ENCODE measurements around the gene TMEM234.
A peak's percentile ranks its signal among the peaks of the same experiment; 100 is the strongest.

Gene TMEM234

DNA sequence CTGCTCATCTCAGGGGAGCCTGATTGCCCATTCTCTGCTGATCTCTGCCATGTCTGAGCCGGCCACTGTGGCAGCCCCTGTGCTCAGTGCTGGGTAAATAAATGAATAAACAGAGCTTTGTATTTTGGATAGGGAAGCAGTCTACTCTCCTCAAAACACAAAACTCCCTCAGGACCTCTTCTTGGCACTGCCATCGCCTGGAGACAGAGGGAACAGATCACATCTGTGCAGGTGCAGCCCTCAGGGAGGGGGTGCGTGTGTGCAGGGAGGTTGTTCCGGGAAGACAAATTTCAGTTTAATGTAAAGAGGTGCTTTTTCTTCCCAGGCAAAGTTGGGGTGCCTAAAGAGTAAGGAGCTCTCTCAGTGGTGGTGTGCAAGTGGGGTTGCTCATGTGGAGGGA lies 17.2 kb upstream of the TMEM234 start:
- DNase-seq, result no peak

DNA sequence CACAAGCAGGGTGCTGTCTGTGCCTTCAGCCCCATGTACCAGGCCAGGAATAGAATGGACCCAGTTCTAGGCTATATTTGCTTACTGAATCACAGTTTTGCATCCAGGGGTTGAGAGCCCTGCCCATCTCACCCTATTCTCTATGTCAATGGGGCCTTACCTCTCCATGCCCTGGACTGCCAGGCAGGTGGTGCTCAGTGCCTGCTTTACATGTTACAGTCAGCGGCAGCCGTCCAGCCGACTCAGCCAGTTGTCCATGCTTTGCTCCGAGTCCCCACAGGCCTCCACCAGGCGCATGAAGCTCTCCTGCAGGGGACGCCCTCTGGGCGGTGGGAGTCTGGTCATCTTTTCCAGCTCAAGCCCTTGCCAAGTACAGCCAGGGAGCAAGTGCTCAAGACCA lies 12.6 kb upstream of the TMEM234 start:
- no peak for DNase-seq

DNA sequence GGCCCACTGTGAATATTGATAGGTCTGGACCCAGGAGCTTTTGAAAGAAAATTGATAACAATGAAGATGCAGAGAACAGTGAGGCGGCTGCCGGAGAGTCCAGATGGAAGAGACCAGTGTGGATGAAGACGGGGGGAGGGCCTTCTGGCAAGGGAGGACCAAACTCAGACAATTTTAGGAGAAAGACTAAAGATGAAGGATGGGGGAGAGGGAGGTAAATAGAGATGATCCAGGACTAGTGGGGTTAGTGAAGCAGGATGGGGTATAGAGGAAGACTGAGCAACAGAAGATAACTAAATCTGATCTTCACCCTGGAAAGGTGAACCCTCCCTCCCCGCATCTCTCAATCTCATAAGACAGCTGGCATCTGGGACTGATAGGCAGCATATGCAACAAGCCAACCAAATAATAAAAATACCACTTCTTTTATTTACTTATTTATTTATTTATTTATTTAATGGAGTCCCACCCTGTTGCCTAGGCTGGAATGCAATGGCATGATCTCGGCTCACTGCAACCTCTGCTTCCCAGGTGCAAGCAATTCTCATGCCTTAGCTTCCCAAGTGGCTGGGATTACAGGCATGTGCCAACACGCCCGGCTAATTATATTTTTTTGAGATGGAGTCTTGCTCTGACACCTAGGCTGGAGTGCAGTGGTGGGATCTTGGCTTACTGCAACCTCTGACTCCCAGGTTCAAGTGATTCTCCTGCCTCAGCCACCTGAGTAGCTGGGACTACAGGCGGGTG lies 10.6 kb upstream of the TMEM234 start:
- DNase-seq, result no peak

DNA sequence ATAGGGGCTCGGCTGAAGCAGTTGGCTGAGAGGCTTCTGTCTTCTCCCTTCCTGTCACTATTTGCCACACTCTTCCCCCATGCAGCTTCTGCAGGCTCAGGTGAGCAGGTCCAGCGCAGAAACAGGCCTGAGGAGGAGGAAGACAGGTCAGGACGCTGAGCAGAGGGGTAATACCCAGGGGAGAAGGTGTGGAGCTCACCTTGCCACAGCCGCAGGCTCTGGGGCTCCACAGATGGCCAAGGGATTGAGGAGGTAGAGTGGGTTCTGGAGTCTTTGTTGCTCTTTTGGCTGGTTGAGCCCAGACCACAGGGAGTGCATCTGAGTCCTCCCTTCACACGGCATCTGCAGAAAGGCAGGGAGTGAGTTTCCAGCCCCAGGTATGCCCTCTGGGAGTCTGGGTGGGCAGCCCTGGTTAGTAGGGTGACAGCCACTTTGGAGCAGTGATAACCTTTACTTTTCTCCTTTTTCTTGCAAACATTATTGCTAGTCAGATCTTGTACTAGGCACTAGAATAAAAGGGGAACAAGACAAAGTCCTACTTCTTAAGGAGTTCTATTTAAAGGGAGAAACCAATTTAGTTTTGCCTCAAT lies 9.8 kb upstream of the TMEM234 start:
- no peak for DNase-seq

DNA sequence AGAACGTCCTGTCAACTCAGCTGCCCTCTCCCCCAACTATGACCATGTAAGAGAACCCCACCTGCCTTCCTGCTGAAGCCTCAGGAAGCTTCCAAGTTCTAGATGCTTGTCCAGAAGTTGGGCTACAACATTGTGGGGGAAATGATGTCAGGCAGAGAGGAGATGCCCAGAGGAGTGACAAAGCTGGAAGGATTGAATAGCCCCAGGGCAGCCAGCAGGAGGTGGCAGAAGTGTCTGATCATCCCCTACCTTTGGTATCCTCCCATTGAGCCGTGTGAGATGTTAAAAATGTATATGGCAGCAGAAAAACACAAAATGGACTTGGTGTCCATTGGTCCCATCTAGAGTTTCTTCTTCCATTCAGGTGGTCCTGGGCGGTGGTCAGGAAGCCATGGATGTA lies 6.6 kb upstream of the TMEM234 start:
- DNase-seq, result no peak

DNA sequence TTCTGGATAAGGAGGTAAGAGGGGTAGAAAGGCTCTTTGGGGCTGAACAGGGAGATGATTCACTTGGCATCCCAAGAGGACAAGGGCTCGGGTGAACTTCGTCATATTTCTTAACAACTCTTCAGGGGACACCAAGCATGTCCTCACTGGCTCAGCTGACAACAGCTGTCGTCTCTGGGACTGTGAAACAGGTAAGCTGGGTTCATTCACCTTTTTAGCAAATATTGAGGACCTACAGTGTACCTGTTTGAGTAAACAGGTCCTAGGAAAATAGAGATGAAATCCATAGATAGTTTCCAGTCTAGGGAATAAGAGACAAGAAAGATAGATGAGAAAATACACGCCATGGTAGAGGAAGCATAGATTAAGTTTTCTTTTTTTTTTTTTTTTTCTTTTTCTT lies 2.1 kb upstream of the TMEM234 start:
- no peak for DNase-seq

DNA sequence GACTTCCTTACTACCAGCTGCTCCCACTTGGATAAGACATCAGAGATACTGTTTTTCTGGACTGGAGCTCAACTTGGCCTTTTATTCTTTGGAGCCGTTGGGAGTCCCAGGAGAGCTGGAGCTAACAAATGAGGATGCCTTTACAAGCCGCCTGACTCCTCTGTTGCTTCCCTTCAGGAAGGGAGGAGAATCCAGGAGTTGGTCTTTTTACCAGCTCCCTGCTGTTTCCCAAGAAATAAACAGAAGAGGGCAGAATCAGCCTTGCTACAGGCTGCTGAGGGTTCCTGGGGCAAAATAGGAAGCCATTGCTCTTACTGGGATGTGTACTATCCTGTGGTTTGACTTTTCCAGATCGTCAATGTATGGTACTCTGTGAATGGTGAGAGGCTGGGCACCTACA lies 1.5 kb upstream of the TMEM234 start:
- DNase-seq, result no peak

DNA sequence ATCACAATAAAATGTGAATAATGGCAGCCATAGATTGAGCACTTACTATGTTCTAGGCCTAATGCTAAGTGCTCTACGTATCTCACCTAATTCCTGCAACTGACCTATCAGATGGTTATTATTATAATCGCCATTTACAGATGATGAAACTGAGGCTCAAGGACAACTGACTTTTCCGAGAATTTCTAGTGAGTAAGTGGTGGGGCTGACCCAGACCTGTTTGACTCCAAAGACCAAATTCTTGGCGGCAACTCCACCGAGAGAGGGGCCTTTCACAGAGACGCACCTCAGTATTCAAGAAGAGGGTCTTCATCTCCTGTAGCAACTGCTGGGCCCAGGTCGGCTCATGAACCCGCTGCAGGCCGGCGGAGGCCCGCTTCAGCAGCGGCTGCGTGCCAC lies 573 bp downstream of the TMEM234 start:
- DNase-seq, result no peak

DNA sequence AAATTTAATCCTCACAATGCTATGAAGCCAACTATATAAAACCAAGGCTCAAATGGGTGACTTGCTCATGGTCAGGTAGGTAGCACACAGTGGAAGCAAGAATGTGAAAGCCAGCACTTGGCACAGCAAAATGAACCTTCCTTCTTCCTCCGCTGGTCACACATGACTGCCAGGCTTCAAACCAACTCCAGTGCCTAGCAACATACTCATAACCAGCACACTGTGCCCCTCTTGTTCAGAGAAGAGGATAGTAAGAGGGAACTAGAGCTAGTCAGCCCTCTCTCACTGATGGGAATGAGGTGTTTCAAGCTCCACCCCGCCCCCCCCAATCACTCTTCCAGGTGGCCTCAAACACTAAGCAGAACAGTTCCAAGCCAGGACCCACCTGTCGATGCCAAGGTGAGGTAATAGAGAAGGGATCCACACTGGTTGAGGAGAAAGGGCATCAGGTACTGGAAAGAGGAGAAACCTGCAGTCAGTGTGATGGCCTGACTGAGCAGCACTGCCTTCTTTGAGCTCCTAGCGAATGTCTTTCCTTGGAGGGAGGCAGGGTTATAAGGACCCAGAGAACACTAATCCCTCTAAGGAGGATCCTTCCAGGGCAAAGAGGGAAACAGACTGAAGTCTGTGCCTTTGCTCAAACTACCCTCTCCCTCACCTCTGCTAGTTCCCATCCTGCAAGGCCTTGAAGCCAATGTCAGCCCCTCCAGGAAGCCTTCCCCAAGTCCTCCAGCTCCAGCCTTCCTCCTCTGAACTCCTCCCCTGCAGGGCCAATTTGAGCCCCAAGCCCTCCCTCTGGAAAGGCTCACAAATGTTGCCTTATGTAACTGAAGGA lies 1.2 kb downstream of the TMEM234 start:
- no peak for DNase-seq

DNA sequence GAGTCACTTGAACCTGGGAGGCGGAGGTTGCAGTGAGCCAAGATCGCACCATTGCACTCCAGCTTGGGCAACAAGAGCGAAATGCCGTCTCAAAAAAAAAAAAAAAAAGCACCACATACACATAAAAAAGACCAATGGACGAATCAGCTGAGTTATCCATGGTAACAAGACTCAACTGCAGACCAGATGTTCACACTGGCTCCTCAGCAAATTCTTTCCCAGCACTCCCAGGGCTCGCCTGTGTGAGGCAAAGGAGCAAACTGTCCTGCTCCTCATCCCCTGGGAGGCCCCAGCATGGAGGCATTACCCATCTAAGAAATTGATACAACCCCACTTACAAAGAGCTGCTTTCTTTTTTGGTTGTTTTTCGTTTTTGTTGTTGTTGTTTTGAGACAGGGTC lies 3.1 kb downstream of the TMEM234 start:
- DNase-seq, result no peak

DNA sequence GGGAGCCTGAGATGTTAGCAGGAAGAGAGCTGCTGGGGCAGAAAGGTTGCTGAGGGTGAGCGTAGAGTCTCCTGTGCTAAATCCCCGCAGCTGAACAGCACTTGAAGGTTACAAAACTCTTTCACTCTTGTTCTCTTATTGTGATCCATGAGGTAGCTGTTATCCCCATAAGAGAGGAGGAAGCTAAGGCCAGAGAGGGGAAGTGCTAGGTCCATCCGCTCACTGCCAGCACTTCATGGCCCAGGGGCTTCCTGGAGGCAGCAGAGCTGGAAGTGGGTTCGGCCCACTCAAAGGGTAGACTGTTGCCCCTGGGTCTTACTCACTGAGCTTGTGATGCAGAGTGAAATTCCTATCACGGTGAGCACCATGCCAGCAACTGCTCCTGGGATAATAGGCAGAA lies 5.6 kb downstream of the TMEM234 start:
- DNase-seq, result no peak

DNA sequence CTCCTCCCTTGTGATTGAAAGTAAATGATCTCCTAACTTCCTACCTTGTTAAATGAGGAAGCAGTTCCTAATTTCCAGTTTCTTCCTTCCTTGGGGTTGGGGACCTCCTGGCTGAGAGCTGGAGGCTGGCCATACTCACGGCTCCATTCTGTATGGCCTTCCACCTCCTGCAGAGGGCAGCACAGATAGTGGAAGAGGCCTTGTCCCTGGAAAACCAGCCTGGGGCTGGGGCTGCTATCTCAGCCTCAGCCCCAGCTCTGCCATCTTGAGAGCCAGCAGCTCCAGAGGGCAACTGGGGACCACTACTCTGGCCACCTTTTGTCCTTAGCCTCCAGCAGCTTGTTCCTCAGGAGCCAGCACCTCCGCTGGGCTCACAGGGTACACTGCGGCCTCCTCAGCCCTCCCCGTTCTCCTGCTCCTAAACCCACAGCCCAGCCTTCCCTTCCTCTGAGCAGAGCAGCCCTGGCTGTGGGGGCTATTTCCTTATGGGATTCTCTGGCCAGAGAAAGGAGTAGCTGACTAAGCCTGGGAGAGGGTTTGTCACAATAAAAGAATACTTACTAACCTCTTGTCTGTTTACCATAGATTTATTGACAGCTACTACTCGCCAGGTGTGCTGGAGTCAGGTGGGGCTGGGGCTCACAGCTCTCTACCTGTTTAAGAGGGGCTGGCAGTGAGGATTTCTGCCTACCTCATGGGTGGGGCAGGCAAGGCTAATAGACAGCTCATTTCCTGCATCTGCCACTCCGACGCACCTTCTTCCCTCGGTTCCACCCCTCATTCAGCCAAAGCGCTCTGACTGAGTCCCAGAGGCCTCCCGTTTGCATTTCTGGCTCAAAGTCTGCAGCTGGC lies 6.3 kb downstream of the TMEM234 start:
- peak; percentile 61 for DNase-seq

DNA sequence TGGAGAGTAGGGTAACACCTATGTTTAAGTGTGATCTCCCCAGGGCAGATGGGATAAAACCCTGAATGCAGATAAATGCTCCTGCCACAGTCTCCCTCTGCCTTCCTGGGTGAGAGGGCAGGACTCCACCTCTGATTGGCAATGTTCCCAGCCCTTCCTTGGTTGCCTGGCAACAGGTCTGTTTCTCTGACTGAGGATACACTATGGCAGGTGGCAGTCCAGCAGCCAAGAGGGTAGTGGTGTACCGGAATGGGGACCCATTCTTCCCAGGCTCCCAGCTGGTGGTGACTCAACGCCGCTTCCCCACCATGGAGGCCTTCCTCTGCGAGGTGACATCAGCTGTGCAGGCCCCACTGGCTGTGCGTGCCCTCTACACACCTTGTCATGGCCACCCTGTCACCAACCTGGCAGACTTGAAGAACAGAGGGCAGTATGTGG lies 13.2 kb downstream of the TMEM234 start, which contains the start of gene DCDC2B:
Gene DCDC2B, plus strand, starts transcription at position 199 of the 438 bp plus-strand sequence. Its CDS starts 5 bp downstream, at position 204.
- DNase-seq, result no peak

DNA sequence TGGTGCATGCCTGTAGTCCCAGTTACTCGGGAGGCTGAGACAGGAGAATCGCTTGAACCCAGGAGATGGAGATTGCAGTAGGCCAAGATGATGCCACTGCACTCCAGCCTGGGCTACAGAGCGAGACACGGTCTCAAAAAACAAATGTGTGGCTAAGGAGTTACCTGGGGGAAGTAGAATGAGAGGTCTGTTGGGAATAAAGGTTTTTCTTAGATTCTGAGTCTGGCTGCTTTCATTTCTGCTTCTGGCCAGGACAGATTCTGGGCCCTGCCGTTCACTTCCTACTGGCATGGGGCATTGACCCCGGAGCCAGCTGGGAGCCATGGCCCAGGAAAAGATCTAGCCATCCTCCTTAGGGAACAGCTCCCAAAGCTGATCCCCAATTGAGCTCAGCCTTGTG lies 13.7 kb downstream of the TMEM234 start:
- no peak for DNase-seq

DNA sequence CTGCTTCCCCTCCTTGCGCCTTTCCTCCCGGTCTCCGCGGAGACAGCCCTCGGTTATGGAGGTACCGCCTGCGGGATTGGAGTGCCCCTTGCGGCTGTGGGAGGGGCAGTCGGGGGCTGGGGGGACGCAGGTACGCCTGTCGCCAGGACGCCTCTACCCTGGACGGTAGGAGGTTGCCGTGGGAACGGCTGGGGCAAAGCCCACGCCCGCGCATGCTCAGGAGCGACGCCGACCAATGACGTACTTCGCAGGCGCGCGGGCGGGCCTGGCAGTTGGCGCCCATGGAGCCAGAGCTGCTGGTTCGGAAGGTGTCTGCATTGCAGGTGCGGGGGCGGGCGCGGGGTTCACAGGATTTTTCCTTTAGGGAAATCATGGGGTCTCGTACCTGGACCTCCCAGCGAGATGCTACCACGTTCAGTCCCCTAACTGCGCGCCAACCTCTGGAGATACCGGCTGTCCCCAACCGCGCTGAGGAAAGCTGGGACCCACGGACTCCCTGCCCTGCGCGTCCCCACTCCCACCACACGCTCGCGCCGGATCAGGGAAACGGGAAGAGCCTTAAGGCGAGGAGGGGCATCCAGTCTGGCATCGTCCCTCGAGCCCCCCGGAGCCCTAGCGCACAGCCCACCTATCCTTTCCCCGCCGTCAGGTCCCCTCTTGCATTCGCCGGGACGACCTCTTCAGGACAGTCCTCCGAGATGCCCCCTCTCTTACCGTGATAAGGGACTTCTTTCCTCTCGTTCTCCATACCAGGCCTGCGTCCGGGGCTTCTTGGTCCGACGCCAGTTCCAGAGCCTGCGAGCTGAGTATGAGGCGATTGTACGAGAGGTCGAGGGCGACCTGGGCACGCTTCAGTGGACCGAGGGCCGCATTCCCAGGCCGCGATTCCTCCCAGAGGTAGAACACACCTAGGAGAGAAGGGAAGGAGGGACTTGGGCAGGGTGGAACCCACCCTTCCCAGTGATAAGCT lies 16.5 kb downstream of the TMEM234 start, which contains the start of gene IQCC:
Gene IQCC, plus strand, starts transcription at position 271 of the 970 bp plus-strand sequence. Its CDS starts 11 bp downstream, at position 282.
- peak; percentile 85 for DNase-seq

DNA sequence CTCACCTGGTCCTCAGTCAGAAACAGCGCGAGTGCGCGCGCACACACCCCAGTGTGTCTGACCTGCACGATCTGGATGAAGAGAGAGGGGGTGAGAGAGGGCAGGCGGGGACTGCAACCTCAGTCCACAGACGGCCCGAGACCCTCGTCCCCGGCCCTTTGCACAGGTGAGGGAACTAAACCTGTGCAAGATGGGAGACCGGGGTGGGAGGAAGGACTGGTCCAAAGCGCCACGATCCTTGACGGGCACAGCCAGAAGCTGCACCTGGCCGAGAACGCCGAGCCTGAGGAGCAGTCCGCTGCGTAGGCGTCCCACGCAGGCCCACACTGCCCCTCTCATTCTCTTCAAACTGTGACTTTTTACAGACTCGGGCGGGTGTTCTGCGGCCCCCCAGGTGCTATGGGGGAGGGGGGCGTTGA lies 17.2 kb downstream of the TMEM234 start:
- no peak for DNase-seq

DNA sequence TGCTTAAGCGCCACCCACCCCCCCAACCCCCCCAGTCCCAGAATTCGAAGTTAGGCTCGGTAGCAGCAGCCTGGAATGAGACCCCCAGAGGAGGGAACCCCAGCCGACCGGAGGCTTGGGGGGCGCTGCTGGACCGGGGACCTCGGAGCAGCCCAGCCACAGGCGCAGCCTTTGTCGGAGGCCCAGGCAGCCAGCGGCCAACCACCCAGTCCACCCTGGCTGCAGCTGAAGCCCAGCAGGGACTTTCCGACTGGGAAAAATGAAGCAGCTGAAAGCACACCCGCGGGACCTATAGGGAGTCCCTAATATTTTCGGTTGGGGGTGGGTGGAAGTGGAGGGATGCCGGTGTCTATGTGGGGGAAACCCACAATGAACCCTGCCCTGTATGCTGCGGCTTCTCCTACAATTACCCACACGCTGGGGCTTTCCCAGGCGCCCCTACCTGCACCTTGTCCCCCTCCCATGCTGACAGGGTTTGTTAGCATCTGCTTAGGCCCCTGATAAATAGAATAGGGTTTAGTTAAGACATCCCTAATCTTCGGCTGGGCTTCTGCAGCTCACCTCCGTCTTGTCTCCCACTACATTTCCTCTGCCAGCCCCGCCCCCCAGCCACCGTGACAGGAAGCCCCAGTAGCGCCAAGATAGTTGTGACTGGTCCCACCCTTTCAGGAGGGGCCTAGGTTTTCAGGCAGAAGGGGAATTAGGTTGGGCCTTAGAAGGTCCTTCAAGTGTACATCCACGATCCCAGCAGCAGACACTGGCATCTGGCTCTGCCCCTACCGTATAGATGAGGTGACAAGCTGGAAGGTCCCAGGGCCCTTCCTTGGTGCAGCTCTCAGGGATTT lies 20.9 kb downstream of the TMEM234 start:
- DNase-seq, result peak; percentile 78

DNA sequence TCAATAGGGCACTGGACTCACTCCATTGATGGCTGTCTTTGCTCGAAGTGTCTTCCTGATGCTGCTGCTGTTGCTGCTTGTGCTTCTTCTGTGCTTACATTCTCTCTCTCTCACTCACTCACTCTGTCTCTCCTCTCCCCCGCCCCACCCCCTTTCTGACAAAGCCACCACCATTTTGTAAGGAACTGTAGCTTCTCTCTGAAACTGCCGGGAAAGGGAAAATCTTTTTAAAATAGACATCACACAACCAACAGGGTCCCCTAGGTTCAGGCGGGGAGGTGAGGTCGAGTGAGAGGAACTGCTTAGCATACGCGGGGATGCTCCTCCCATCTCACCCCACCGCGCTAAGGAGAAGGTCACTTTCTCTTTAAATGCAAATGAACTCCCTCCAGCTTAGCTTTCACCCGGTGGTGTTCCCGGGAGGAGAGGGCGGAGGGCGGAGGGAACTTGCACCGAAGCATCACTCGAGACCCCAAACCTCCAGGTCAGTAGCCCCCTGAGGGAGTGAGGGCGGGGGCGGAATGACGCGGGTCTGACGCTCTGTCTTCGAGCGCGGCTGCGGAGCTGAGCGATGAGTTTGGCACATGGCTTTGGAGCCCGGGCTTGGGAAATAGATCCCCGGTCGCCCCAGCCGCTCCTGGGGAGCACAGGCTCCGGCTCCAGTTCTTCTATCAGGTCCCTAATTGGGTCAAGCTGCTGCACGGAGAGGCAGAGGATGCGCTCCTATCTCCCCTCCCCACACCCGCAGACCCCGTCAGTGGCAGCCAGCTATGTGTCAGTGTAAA lies 21.7 kb downstream of the TMEM234 start, which contains the start of gene CCDC28B:
Gene CCDC28B, plus strand, starts transcription at position 370 of the 785 bp plus-strand sequence. CDS start 1,341 bp downstream, outside the sequence.
- peak; percentile 54 for DNase-seq

DNA sequence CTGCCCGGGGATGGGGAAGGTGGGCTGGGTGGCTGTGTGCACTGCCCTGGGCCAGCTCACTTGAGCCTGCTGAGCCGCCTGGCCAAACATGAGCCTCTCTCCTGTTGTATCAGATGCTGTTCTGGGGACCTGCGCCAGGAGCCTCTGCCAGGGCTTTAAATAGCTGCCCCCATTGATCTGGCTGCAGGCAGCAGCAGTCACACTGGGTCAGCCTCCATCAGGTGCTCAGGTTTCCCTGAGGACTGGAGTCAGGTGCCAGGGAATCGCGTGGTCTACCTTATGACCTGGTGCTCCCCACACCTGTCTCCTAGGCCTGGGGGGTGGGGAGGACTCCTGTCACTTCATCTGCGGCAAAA lies 22.5 kb downstream of the TMEM234 start:
- no peak for DNase-seq
